ENCODE data around the gene IL20.

- TF ChIP-seq POLR2AphosphoS5 (IDR thresholded peaks at IDR 0.05) (no peak), CTCF (IDR thresholded peaks at IDR 0.05) (no peak)
Observed at GRCh38 chr1:206883876-206884275, 18.5 kb downstream of the IL20 start.

Data from sigmoid colon (tissue), 4 donors.